Pancreas (tissue), 10 donors: ENCODE measurements around the gene CMYA5. TPM values are rescaled to one million over a fixed set of nuclear protein-coding genes. Genes with fewer than 3 reads are reported as not detected.

Experiments used
- ATAC-seq, 4 donors: fragments of 200-7000 bp; cut with Tn5 transposase; one replicate each; pipeline versions ENCODE4 v1.8.0 to v1.9.1; 2020; ENCODE audit warnings: mild to moderate bottlenecking in 4 of 4, moderate library complexity in 4 of 4
- DNase-seq, 6 donors: peaks; one replicate each; pipeline ENCODE4 v3.0.0-alpha.2; 2020
- FAIRE-seq: peaks from 2 replicates; lab custom pipeline; 2012; peaks lifted over from hg19 to GRCh38; lab: Jason Lieb, UNC
- H3K27ac ChIP-seq, 4 donors: fragments of 200-600 bp; sonication (generic); 1 replicate in 3 of 4; 2 replicates in 1 of 4; pipeline versions ENCODE4 v1.5.0 to v1.8.0; 2020
- H3K27me3 ChIP-seq, 4 donors: fragments of 200-600 bp; one replicate each; pipeline ENCODE4 v1.8.0; 2021
- H3K36me3 ChIP-seq, 3 donors: fragments of 200-600 bp; sonication (generic) in 1 of 3; one replicate each; pipeline versions ENCODE4 v1.5.0 to v1.8.0; 2020 to 2021
- H3K4me1 ChIP-seq, 3 donors: fragments of 200-600 bp; one replicate each; pipeline ENCODE4 v1.8.0; 2021
- H3K4me3 ChIP-seq, 4 donors: fragments of 200-600 bp; sonication (generic) in 2 of 4; one replicate each; pipeline versions ENCODE4 v1.5.0 to v1.8.0; 2020 to 2021
- H3K9me3 ChIP-seq, 4 donors: fragments of 200-600 bp; one replicate each; pipeline ENCODE4 v1.8.0; 2021
- WGBS, 2 donors: extraction: QIAGEN DNeasy Blood & Tissue Kit; methylation state at CpG; one replicate each; pipeline ENCODE4 v1.1.7; 2013; 5-methylcytosine and 5-hydroxymethylcytosine counted together
- intact Hi-C, 3 donors: fragments of 100-400 bp; cut with DNase I; formaldehyde crosslinking; loops; one replicate each; pipeline versions ENCODE4 v1.11.1 to v1.14.2; 2022
- polyA plus RNA-seq, 2 donors: library from polyadenylated mRNA; stranded (reverse); fragments of 200-250 nt; gene quantifications; one replicate each; pipeline ENCODE4 v1.2.3, GENCODE V29; 2013
- total RNA-seq, 6 donors: library from RNA; stranded (reverse); fragmentation: NEBNext Ultra II Directional in 4 of 6; extraction: Animal tissue kit (Norgen Biotek cat#: 25700) in 4 of 6; gene quantifications; one replicate each; pipeline versions ENCODE4 v1.2.1 to v1.2.4, GENCODE V29; 2021 to 2023
- TF ChIP-seq, protein P1 (sequence below), 4 donors: fragments of 200-600 bp; sonication (generic) in 3 of 4; IDR thresholded peaks; one replicate each; pipeline versions ENCODE4 v1.5.0 to v1.8.0; 2021; ENCODE audit warnings: antibody characterized with exemption in 4 of 4
- donor health status: healthy with polysubstance abuse.
- donor health status: DM: no; HTN: no; CAD: no; lungs with moderate emphysema.
- donor health status: DM: no; HTN: no; CAD: no.
- donor health status: control.
- donor health status: control.
- donor health status: Bipolar disorder and iron deficiency.
- donor health status: DM: yes; HTN: yes; CAD: no.
- donor health status: DM: no; HTN: no; CAD: no.
- donor health status: DM: no; HTN: no; CAD: no.
- donor health status: DM: yes; HTN: yes; CAD: no.

CMYA5 gene
- total and polyA plus RNA-seq, 8 donors: 0.09 to 0.84 (median 0.39) TPM

DNA sequence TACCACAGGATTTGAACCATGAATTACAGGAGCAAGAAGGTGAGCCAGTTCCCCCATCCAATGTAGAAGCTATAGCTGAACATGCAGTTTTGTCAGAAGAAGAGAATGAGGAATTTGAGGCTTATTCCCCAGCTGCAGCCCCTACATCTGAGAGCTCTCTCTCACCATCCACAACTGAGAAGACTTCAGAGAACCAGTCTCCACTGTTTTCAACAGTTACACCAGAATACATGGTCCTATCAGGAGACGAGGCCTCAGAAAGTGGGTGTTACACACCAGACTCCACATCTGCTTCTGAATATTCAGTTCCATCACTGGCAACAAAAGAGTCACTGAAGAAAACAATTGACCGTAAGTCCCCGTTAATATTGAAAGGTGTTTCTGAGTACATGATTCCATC lies 40.9 kb downstream of the CMYA5 start:
- 82 to 84% methylated on average over 3 of the region's 3 CpGs for WGBS, 2 donors

DNA sequence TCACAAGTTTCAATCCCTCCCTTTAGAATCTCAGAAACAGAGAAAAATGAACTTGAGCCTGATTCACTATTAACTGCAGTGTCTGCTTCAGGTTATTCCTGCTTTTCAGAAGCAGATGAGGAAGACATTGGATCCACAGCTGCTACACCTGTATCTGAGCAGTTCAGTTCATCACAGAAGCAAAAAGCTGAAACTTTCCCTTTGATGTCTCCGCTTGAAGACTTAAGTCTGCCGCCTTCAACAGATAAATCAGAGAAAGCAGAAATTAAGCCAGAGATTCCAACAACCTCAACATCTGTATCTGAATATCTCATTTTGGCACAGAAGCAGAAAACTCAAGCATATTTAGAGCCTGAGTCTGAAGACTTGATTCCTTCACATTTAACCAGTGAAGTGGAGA lies 42.1 kb downstream of the CMYA5 start:
- intact Hi-C loops: no loop called here
- ATAC-seq (no peak), FAIRE-seq (no peak), DNase-seq (no peak)
- Histone ChIP-seq H3K36me3 (no peaks in the 10 kb centered on the region), H3K9me3 (no peaks in the 10 kb centered on the region), H3K27ac (no peak overlapping the region), H3K4me1 (no peaks in the 10 kb centered on the region), H3K27me3 (no peaks in the 10 kb centered on the region), H3K4me3 (no peak overlapping the region)
- WGBS, 2 donors: 84 to 94% methylated on average over 2 of the region's 2 CpGs
- TF ChIP-seq, protein P1, sequence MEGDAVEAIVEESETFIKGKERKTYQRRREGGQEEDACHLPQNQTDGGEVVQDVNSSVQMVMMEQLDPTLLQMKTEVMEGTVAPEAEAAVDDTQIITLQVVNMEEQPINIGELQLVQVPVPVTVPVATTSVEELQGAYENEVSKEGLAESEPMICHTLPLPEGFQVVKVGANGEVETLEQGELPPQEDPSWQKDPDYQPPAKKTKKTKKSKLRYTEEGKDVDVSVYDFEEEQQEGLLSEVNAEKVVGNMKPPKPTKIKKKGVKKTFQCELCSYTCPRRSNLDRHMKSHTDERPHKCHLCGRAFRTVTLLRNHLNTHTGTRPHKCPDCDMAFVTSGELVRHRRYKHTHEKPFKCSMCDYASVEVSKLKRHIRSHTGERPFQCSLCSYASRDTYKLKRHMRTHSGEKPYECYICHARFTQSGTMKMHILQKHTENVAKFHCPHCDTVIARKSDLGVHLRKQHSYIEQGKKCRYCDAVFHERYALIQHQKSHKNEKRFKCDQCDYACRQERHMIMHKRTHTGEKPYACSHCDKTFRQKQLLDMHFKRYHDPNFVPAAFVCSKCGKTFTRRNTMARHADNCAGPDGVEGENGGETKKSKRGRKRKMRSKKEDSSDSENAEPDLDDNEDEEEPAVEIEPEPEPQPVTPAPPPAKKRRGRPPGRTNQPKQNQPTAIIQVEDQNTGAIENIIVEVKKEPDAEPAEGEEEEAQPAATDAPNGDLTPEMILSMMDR (IDR thresholded peaks at IDR 0.05): no peak

More for the DNA sequence above, 40.9 kb downstream of the CMYA5 start:
- ATAC-seq: no peak
- Histone ChIP-seq H3K9me3 (no peaks in the 10 kb centered on the region), H3K27ac (no peak overlapping the region), H3K4me3 (no peak overlapping the region), H3K36me3 (no peaks in the 10 kb centered on the region), H3K27me3 (no peaks in the 10 kb centered on the region), H3K4me1 (no peaks in the 10 kb centered on the region)
- TF ChIP-seq, protein P1 (IDR thresholded peaks at IDR 0.05): no peak
- intact Hi-C loops: no loop called here
- no peak for FAIRE-seq
- no peak for DNase-seq

DNA sequence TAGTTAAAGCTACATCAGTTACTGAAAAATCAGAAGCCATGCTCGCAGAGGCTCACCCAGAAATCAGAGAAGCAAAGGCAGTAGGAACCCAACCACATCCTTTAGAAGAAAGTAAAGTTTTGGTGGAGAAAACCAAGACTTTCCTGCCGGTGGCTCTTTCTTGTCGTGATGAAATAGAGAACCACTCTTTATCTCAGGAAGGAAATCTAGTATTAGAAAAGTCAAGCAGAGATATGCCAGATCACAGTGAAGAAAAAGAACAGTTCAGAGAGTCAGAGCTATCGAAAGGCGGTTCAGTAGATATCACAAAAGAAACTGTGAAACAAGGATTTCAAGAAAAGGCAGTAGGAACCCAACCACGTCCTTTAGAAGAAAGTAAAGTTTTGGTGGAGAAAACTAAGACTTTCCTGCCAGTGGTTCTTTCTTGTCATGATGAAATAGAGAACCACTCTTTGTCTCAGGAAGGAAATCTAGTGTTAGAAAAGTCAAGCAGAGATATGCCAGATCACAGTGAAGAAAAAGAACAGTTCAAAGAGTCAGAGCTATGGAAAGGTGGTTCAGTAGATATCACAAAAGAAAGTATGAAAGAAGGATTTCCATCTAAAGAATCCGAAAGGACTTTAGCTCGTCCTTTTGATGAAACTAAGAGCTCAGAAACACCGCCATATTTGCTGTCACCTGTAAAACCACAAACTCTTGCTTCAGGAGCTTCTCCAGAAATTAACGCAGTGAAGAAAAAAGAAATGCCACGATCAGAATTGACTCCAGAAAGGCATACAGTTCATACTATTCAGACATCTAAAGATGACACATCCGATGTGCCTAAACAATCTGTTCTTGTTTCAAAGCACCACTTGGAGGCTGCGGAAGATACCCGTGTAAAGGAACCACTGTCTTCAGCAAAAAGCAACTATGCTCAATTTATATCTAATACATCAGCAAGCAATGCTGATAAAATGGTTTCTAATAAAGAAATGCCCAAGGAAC lies 47.2 kb downstream of the CMYA5 start:
- no peak overlapping the region for H3K4me3 ChIP-seq
- FAIRE-seq: no peak
- no peak overlapping the region for H3K27ac ChIP-seq
- no peaks in the 10 kb centered on the region for H3K36me3 ChIP-seq
- intact Hi-C loops: no loop called here
- H3K4me1 ChIP-seq: no peaks in the 10 kb centered on the region
- ATAC-seq: no peak
- no peaks in the 10 kb centered on the region for H3K9me3 ChIP-seq
- DNase-seq: no peak
- H3K27me3 ChIP-seq: no peaks in the 10 kb centered on the region
- 72 to 83% methylated on average over 14 of the region's 14 CpGs for WGBS, 2 donors
- TF ChIP-seq, protein P1 (IDR thresholded peaks at IDR 0.05): no peak

DNA sequence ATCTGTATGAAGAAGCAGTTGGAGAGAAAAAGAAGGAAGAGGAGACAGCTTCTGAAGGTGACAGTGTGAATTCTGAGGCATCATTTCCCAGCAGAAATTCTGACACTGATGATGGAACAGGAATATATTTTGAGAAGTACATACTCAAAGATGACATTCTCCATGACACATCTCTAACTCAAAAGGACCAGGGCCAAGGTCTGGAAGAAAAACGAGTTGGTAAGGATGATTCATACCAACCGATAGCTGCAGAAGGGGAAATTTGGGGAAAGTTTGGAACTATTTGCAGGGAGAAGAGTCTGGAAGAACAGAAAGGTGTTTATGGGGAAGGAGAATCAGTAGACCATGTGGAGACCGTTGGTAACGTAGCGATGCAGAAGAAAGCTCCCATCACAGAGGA lies 48.7 kb downstream of the CMYA5 start:
- FAIRE-seq: no peak
- 79 to 81% methylated on average over 5 of the region's 5 CpGs for WGBS, 2 donors
- ATAC-seq: no peak

More for the DNA sequence above, 48.7 kb downstream of the CMYA5 start:
- Histone ChIP-seq H3K9me3 (no peaks in the 10 kb centered on the region), H3K4me3 (no peak overlapping the region), H3K27ac (no peak overlapping the region), H3K36me3 (no peaks in the 10 kb centered on the region), H3K27me3 (no peaks in the 10 kb centered on the region), H3K4me1 (no peaks in the 10 kb centered on the region)
- no peak for DNase-seq
- intact Hi-C loops: no loop called here
- TF ChIP-seq, protein P1 (IDR thresholded peaks at IDR 0.05): no peak
